ENCODE data around the gene AP2S1.
"Not testable (repeated sequence)": the region's sequence is repeated elsewhere in the genome, so short reads cannot be mapped to it uniquely, and the experiment has no call there.

The AP2S1 gene

GRCh38 chr19:46867170-46867569 is 16.5 kb upstream of the AP2S1 start:
- DNase-seq: no peak

GRCh38 chr19:46866407-46867136 is 15.9 kb upstream of the AP2S1 start:
- DNase-seq: no peak

DNA sequence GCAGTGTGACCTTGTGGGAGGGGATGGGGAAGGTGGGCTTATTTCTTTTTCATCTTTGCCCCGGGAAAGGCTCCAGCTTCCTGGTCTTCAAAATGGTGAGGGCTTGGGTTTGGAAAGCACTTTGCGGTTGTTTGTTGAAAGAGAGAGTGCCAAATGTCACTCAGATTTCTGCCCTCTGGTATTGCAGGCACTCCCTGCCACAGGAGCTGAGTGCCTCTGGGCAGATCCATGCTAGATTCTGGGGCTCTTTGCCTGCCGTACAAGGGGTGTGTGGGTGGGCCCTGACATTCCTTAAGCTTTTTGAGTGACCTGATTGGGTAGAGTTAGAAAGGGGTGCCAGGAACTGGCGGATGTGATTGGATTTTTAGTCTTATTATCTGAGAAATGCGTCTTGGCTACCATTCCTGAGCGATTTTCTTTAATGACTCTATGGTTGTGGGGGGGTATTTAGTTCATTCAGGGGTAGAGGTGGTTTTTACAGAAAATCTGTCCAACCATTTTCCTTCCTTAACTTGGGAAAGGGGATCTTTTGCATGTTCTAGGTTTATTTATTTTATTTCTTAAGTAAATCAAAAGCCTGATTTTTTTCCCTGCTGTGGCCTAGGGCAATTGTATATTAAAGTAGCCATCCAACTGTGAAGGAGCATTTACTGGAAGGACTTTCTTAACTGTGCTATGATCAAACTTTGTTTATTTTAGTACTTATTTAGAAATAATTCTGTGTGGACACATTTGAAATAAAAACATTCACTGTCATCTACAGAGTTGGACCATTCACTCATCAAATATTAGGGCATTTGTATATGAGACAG is 13.4 kb upstream of the AP2S1 start:
- no peak for DNase-seq

DNA sequence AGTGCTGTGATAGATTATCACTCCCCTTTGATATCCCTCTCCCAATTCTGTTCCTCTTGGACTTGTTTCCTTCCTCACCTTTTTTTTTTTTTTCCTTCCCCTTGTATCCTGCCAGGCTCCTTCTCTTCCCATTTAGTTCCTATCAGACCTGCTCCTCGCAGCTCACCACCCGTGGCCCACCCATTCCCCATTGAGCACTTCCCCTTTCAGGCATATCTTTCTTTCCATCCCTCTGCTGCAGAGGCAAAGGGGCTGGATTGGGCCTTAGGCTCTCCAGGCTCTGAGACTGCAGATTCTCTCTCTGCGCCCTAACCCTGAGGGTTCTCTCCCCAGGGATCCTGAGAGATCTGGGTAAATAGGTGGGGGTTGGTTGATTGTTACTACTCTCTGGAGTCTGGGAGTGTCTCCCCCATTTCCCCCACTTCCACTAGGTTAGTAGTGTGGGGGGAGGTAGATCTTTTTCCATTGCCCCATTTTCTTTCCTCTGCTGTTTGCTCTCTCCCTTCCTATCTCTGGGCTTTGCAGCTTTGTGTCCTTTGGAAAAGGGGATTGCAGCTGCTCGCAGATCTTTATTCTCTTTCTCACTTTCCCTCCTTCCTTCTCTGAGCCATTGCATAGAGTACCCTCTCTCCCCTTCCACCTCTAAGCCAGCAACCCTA is 12.5 kb upstream of the AP2S1 start:
- DNase-seq: no peak

- no peak for DNase-seq
Observed at GRCh38 chr19:46862503-46862834, 11.8 kb upstream of the AP2S1 start.

DNA sequence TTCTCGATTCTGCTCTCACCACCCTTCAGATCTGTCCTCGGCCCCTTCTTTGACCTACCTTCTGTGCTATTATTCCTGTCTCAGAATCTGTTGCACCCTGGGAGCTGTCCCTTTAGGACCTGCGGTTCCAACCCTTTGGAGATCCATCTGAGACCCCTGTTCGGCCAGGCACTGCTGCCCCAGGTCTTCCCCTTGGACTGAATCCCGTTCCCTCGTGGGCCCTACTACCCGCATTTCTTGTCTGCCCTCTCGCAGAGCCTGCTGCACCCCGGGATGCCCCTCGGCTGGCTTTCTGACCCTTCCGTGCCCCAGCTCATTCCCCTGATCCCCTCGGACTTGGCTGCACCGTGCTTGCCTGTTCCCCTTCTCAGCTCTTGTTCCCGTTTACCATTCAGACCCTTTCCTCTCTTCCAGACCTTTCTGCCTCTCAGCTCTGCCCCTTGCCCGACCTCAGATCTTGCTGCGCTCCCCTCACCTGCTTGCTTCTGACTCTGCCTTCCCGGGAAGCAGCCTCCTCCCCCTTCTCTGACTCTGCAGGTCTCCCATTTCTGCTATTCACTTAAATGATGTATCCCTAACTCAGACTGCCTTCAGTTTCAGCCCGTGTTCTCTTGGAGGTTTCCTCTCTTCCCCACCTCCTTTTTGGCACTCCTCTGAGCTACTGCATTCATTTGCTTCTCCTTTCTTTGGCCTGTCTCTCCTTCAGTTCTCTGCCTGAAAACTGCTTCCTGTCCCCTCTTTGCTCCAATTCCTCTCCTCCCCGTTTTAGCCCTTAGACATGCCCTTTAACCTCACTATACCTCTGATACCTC is 11.3 kb upstream of the AP2S1 start:
- no peak for DNase-seq

DNA sequence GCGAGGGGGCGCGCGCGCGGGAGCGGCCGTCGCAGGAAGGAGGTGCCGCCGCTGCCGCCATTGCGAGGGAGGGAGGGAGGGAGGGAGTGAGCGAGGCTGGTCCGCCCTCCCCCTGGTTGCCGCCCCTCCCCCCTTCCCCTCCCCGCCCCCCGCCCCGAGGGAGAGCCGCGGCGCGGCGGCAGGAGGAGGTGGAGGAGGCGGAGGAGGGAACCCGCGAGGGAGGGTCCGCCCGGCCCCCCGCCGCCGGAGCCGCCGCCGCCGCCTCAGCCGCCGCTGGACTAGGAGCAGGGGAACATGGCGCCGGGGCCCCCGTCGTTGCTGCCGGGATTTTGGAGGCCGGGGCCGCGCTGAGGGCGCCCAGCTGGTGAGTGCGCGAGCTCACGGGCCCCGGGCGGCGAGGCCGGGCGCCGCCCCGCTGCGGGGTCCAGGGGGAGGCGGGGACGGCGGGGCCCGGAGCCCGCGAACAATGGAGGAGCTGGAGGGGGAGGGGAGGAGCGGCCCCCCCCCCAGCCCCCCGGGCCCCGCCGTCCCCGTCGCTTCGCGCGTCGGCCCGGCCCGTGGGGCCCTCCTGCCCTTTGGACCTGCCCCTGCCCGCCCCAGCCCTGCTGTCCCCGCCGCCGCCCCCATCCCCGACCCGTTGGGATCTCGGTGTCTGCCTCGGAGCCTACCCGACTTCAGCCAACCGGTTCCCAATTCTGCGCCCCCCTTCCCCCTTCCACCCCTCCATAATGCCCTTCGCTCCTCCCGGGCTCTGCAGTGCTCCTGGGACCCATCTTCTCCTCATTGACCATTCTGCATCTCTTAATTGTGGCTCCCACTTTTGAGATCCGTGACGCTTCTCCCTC is 10.4 kb upstream of the AP2S1 start, which contains the start of gene ARHGAP35:
Gene ARHGAP35 (plus strand): TSS at position 152 of the 845 bp plus-strand sequence. CDS start 57,679 bp downstream, outside the sequence.
- DNase-seq: peak; percentile 87 to 90

- DNase-seq: peak; percentile 95
Observed at GRCh38 chr19:46860125-46860845, 9.6 kb upstream of the AP2S1 start.

GRCh38 chr19:46859637-46860124 is 9.0 kb upstream of the AP2S1 start:
- DNase-seq: no peak

DNA sequence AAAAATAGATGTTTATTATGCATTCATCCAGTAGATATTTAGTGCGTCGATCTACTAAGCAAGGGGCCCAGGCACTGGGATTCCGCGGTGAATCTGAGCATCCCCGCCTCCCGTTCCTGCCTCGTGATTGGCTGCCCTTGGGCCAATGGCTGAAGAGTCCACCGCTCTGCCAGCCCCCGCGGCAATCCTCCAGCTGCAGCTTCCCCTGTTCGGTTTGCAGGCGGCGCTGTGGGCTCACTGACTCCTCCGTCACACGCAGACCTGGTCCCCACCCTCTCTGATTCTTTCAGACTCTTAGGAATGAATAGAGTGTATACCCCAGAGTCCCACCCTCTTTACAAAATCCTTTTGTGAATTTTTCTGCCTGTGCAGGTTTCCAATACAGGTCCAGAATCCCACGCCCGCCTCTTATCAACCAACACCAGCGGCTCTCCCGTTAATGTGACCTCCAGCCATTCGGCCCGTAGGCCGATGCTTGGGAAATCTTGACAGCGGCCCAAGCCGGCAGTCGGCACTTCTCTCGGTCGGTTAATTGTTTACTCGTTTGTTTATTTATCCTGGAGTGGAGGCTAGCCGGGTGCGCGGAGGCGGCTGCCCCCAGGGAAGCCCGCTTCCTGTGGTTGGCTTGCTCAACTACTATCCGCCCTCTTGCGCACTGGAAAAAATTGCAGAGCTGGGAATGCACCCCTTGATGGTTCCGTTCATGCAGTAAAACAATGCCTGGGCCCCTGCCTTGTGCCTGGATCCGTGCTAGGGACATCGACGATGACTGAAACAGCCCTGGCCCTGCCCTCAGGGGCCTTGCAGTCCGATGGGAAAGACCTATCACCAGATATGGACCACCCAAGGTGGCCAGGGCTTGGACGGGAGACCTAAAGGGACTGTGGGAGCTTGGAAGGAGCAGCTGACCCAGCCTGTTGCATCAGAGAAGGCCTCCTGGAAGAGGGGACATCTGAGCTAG is 5.7 kb upstream of the AP2S1 start:
- peak; percentile 92 to 93 for DNase-seq

- not testable (repeated sequence) for DNase-seq
Observed at GRCh38 chr19:46854698-46855097, 4.1 kb upstream of the AP2S1 start.

DNA sequence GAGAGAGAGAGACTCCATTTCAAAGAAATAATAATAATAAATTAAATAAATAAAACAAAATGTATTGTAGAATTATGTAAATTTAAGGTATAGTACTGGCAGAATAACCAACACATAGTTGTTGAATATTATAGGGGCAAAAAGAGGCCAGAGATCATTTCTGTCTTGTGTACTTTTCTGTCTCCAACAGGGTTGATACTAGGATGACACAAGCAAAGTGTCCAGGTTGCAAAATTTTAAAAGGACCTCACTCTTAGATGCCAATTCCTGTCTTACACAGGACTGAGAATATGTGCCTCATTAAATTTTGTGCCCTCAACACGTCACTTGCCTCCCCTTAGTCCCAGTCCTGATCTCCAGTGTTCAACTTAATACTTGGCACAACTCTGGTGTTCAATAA is 2.2 kb upstream of the AP2S1 start:
- no peak for DNase-seq

GRCh38 chr19:46849610-46850009 is 1.0 kb downstream of the AP2S1 start:
- DNase-seq: no peak

- no peak for DNase-seq
Observed at GRCh38 chr19:46848389-46848788, 2.3 kb downstream of the AP2S1 start.

DNA sequence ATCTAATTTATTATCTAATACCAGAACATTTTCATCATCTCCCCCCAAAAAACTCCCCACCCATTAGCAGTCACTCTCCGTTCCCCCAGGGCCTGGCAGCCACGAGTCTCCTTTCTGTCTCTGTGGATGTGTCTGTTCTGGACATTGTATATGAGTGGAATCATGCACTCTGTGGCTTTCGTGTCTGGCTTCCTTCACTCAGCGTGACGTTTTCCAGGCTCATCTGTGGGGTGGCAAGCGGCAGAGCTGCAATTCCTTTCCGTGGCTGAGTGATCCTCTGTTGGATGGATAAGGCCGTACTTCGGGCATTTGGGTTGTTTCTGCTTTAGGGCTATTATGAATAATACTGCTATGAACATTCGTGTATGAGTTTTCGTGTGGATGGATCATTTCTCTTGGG is 3.1 kb downstream of the AP2S1 start:
- no peak for DNase-seq

DNA sequence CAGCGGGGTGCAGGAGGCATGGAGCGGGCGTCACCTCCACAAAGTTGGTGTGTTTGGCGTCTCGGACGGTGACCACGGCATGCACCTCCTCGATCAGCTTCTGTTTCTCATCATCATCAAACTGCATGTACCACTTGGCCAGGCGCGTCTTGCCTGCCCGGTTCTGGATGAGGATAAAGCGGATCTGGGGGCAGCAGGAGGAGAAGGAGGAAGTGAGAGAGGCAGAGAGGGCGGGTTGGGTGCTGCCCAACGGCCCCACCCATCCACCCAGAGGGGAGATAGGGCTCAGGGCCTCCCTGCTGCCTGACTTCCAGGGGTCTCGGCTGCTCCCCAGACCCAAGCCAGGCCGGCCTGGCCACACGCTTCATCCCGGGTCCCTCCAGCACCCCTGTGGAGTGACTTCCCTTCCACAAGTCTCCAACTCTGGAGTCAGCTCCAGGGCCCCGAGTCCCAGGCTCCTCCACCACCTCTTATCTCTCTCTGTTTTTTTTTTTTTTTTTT is 4.6 kb downstream of the AP2S1 start:
- peak in 1 of 2 donors; percentile 15 for DNase-seq

DNA sequence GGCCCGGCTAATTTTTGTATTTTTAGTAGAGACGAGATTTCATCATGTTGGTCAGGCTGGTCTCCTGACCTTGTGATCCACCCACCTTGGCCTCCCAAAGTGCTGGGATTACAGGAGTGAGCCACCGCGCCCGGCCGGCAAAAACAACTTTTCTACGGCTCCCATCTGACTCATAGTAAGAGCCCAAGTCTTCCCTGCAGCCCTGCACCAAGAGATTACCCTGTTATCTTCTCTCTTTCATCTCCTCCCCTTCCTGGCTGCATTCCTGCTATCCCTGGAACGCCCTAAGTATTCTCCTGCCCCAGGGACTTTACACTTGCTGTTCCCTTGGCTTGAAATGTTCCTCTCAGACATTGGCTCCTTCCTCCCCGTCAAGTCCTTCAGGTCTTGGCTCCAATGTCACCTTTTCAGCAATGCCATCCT is 6.6 kb downstream of the AP2S1 start:
- DNase-seq: no peak

DNA sequence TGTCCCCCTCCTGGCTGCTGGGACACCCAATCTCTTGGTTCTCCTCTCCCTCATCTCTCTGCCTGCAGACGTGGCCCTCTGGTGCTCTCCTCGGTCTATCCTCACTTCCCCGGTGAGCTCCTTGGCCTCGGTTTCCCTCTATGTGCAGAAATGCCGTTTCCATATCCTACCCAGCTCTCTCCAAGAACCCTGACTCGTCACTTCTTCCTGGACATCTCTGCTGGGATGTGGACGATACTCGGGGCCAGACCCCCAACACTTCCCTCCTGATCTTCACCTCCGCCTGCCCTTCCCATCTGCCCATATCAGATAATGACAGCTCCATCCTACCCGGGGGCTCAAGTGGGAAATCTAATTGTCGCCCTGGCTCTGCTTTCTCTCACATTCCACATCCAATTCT is 7.9 kb downstream of the AP2S1 start:
- DNase-seq: no peak

- no peak for DNase-seq
Observed at GRCh38 chr19:46841458-46842083, 9.1 kb downstream of the AP2S1 start.

All from CD4-positive, alpha-beta T cell treated with Interleukin-1 beta for 1 hour (primary cell).